ENCODE results near the gene TUNAR.

GRCh38 chr14:95850429-95850828, 26.2 kb upstream of the TUNAR start:
- TF ChIP-seq POLR2A (IDR thresholded peaks at IDR 0.05) (no peak), POLR2AphosphoS5 (IDR thresholded peaks at IDR 0.05) (no peak), EP300 (IDR thresholded peaks at IDR 0.05) (no peak)
- TF ChIP-seq, protein P1, sequence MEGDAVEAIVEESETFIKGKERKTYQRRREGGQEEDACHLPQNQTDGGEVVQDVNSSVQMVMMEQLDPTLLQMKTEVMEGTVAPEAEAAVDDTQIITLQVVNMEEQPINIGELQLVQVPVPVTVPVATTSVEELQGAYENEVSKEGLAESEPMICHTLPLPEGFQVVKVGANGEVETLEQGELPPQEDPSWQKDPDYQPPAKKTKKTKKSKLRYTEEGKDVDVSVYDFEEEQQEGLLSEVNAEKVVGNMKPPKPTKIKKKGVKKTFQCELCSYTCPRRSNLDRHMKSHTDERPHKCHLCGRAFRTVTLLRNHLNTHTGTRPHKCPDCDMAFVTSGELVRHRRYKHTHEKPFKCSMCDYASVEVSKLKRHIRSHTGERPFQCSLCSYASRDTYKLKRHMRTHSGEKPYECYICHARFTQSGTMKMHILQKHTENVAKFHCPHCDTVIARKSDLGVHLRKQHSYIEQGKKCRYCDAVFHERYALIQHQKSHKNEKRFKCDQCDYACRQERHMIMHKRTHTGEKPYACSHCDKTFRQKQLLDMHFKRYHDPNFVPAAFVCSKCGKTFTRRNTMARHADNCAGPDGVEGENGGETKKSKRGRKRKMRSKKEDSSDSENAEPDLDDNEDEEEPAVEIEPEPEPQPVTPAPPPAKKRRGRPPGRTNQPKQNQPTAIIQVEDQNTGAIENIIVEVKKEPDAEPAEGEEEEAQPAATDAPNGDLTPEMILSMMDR (IDR thresholded peaks at IDR 0.05): no peak
